Measurements from ENCODE around the gene PRRT2. TPM values are rescaled to one million over a fixed set of nuclear protein-coding genes. Genes with fewer than 3 reads are reported as not detected.

PRRT2 gene
- total RNA-seq, 1 experiment from 2014 or later: 9.7 TPM

- no peaks in the 10 kb centered on the region for H3K27me3 ChIP-seq (ENCODE audit: control insufficient read depth, insufficient read depth, low read length)
- BruUV-seq (replicated peaks): no TSS peak
- in situ Hi-C loops (cut with HindIII; ENCODE audit: low pct_unique_long_range_greater_than_20kb, low sequenced_read_pairs) (no loop called here), intact Hi-C loops (cut with micrococcal nuclease; ENCODE audit: unreplicated experiment) (no loop called here)
- CTCF ChIA-PET: interaction anchor here (0.9 kb wide), 1 partner anchor 122 kb away, joined by 3 read pairs; no protein-coding TSS in a partner anchor
- H3K9me3 ChIP-seq (ENCODE audit: control insufficient read depth, insufficient read depth, low read depth, low read length): no peaks in the 10 kb centered on the region
- POLR2A ChIA-PET: no interaction called here
- DNase-seq (ENCODE audit: low read depth, low spot score): no peak
- H3K27ac ChIP-seq (ENCODE audit: low read length): no peak overlapping the region
- no peaks in the 10 kb centered on the region for H3K4me1 ChIP-seq (ENCODE audit: control insufficient read depth, insufficient read depth, low read length)
- no peak; the same call in 1 of the 2 replicates for ATAC-seq
- H3K4me3 ChIP-seq (ENCODE audit: low read depth in 2 of 2, low read length in 2 of 2): no peak overlapping the region
- no peak for TF ChIP-seq POLR2AphosphoS5 (IDR thresholded peaks at IDR 0.05; ENCODE audit: low read depth, low read length)
- no peak for TF ChIP-seq SIN3A (IDR thresholded peaks at IDR 0.05; ENCODE audit: borderline replicate concordance, insufficient read depth, low read depth, low read length)
- no peak for TF ChIP-seq TCF7L2 (IDR thresholded peaks at IDR 0.05; ENCODE audit: low read depth, low read length)
- TF ChIP-seq REST (IDR thresholded peaks at IDR 0.05; ENCODE audit: insufficient read depth in 1 of 2, low read depth in 2 of 2, low read length in 1 of 2): no peak
- TF ChIP-seq CTCF (IDR thresholded peaks at IDR 0.05): no peak
- no peaks in the 10 kb centered on the region; the same call in 1 of the 2 replicates for H3K36me3 ChIP-seq (ENCODE audit: control insufficient read depth, insufficient read depth, low read length)
Observed at GRCh38 chr16:29842732-29843346, 30.8 kb downstream of the PRRT2 start.

DNA sequence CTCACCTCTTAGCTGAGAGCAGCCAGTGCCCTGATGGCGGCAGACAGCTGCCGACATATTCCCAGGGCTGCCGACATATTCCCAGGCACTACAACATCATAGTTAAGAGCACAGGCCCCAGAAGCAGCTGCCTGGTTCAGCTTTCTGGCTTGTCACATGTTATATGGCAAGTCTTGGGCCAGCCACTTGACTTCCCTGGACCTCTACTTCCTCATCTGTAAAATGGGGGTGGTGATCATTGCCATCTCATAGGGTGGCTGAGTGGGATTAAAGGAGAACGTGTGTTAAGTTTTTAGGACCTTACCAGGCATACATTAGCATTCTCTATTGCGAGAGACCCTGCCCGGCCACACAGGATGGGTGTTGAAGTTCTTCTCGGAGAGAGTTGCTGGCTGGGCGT lies 31.9 kb downstream of the PRRT2 start:
- Histone ChIP-seq H3K9me3 (ENCODE audit: control insufficient read depth, insufficient read depth, low read depth, low read length) (no peaks in the 10 kb centered on the region), H3K4me1 (ENCODE audit: control insufficient read depth, insufficient read depth, low read length) (no peaks in the 10 kb centered on the region), H3K36me3 (ENCODE audit: control insufficient read depth, insufficient read depth, low read length) (no peaks in the 10 kb centered on the region; the same call in 1 of the 2 replicates), H3K4me3 (ENCODE audit: low read depth in 2 of 2, low read length in 2 of 2) (no peak overlapping the region), H3K27me3 (ENCODE audit: control insufficient read depth, insufficient read depth, low read length) (no peaks in the 10 kb centered on the region), H3K27ac (ENCODE audit: low read length) (no peak overlapping the region)
- POLR2A ChIA-PET: interaction anchor here (0.6 kb wide), 1 partner anchor 10 kb away, joined by 6 read pairs; no protein-coding TSS in a partner anchor
- CTCF ChIA-PET: no interaction called here
- in situ Hi-C loops (cut with HindIII; ENCODE audit: low pct_unique_long_range_greater_than_20kb, low sequenced_read_pairs): no loop called here
- no peak for TF ChIP-seq TCF7L2 (IDR thresholded peaks at IDR 0.05; ENCODE audit: low read depth, low read length)
- no TSS peak for BruUV-seq (replicated peaks)
- no peak for ATAC-seq
- intact Hi-C loops (cut with micrococcal nuclease; ENCODE audit: unreplicated experiment): no loop called here
- DNase-seq (ENCODE audit: low read depth, low spot score): no peak

DNA sequence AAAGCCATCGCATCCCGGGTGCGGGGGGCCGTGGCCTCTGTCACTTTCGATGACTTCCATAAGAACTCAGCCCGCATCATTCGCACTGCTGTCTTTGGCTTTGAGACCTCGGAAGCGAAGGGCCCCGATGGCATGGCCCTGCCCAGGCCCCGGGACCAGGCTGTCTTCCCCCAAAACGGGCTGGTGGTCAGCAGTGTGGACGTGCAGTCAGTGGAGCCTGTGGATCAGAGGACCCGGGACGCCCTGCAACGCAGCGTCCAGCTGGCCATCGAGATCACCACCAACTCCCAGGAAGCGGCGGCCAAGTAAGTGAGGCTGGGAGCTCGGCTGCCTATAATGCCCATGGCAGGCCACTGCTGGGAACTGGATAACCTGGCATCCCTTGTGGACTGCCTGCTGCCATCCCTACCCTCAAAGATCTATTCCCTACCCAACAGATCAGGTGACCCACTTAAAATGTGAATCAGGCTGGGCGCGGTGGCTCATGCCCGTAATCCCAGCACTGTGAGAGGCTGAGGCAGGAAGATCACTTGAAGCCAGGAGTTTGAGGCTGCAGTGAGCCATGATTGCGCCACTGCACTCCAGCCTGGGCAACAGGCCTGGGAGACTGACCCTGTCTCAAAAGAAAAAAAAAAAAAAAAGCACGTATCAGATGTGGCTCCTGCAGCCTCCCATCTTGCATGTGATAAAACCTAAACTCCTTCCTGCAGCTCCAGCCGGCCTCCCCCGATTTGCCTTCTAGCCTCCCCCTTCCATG lies 32.8 kb downstream of the PRRT2 start:
- ChIA-PET POLR2A (no interaction called here), CTCF (no interaction called here)
- in situ Hi-C loops (cut with HindIII; ENCODE audit: low pct_unique_long_range_greater_than_20kb, low sequenced_read_pairs): no loop called here
- H3K36me3 ChIP-seq (ENCODE audit: control insufficient read depth, insufficient read depth, low read length): no peaks in the 10 kb centered on the region; the same call in 1 of the 2 replicates
- no peak for ATAC-seq
- no peaks in the 10 kb centered on the region for H3K27me3 ChIP-seq (ENCODE audit: control insufficient read depth, insufficient read depth, low read length)
- BruUV-seq (replicated peaks): no TSS peak
- no peak overlapping the region for H3K4me3 ChIP-seq (ENCODE audit: low read depth in 2 of 2, low read length in 2 of 2)
- no peaks in the 10 kb centered on the region for H3K9me3 ChIP-seq (ENCODE audit: control insufficient read depth, insufficient read depth, low read depth, low read length)
- DNase-seq (ENCODE audit: low read depth, low spot score): no peak
- no peak overlapping the region for H3K27ac ChIP-seq (ENCODE audit: low read length)
- TF ChIP-seq CTCF (IDR thresholded peaks at IDR 0.05): no peak
- no peak for TF ChIP-seq TCF7L2 (IDR thresholded peaks at IDR 0.05; ENCODE audit: low read depth, low read length)
- no peak for TF ChIP-seq SIN3A (IDR thresholded peaks at IDR 0.05; ENCODE audit: borderline replicate concordance, insufficient read depth, low read depth, low read length)
- TF ChIP-seq POLR2AphosphoS5 (IDR thresholded peaks at IDR 0.05; ENCODE audit: low read depth, low read length): no peak
- TF ChIP-seq REST (IDR thresholded peaks at IDR 0.05; ENCODE audit: insufficient read depth in 1 of 2, low read depth in 2 of 2, low read length in 1 of 2): no peak
- H3K4me1 ChIP-seq (ENCODE audit: control insufficient read depth, insufficient read depth, low read length): no peaks in the 10 kb centered on the region
- intact Hi-C loops (cut with micrococcal nuclease; ENCODE audit: unreplicated experiment): no loop called here

Data from Panc1 (cell line).